ENCODE results near the gene TMEM163. TPM values are rescaled to one million over a fixed set of nuclear protein-coding genes. Genes with fewer than 3 reads are reported as not detected.

Gene TMEM163
- polyA plus RNA-seq, 1 experiment: not detected

DNA sequence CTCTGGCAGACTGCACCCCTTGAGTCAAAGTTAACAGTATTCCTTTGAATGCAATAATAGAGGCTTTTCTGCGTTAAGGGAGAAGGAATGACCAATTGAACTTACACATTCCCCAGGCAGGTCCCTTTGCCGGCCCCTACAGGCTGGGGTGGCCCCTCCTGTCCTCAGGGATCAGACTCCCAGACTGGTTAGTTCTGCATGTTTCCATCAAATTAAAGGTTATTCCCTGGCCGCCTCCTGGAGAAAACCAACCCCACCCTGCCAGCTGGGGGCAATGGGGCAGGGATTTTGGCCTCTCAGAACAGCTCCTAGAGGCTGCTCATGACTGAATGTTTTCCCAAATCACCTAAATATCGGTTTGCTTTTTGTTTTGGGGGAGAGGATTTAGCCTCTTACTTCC, 265.3 kb downstream of the TMEM163 start:
- H3K4me3 ChIP-seq (ENCODE audit: low read depth, low read length): no peak overlapping the region
- ChIA-PET POLR2A (no interaction called here), CTCF (interaction anchor here (0.7 to 10.3 kb wide), 7 partner anchors 7 to 568 kb away, joined by 3 to 62 read pairs (median 32); no protein-coding TSS in a partner anchor)
- H3K27me3 ChIP-seq (ENCODE audit: control insufficient read depth, insufficient read depth, low read length): no peaks in the 10 kb centered on the region
- H3K36me3 ChIP-seq (ENCODE audit: control insufficient read depth, insufficient read depth, low read length): peaks cover 3% of the 10 kb centered on the region; the same call in 1 of the 2 replicates
- no peak for DNase-seq (ENCODE audit: low read depth)
- TF ChIP-seq, protein P1, sequence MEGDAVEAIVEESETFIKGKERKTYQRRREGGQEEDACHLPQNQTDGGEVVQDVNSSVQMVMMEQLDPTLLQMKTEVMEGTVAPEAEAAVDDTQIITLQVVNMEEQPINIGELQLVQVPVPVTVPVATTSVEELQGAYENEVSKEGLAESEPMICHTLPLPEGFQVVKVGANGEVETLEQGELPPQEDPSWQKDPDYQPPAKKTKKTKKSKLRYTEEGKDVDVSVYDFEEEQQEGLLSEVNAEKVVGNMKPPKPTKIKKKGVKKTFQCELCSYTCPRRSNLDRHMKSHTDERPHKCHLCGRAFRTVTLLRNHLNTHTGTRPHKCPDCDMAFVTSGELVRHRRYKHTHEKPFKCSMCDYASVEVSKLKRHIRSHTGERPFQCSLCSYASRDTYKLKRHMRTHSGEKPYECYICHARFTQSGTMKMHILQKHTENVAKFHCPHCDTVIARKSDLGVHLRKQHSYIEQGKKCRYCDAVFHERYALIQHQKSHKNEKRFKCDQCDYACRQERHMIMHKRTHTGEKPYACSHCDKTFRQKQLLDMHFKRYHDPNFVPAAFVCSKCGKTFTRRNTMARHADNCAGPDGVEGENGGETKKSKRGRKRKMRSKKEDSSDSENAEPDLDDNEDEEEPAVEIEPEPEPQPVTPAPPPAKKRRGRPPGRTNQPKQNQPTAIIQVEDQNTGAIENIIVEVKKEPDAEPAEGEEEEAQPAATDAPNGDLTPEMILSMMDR (IDR thresholded peaks at IDR 0.05; ENCODE audit: insufficient read depth, low read depth, low read length): no peak

DNA sequence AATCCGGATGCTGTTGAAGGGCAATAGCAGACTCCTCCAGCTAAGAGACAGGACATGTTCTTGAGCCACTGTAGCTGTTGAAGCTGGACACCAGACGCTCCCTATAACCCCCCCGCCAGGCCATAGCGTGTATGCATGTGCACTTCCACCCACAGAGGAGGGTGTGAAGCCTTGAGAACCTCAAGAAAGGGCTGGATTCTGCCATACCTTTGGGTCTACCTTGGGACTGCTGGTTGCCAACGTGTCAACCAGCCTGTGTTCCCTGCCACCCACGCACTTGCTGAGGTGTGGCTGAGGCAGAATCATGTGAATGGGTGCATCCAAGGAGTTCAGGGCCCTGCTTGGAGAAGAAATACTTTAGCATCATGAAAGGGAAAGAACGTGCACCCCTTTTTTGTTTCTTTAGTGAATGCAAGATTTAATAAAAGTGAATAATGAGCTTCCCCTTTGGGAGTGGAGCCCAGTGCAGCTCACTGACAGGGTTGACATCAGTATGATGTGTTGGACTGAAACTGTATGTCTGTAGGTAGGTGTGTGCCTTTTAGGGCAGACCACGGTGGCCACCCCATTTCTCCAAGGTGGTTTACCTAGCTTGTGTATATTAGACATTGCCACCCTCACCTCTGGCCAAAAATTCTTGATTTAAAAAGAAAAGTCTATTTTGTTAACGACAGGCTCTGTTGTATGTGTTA, 266.6 kb downstream of the TMEM163 start:
- CTCF ChIA-PET: interaction anchor here (0.6 to 10.3 kb wide), 25 partner anchors 8 to 573 kb away, joined by 3 to 62 read pairs (median 4); no protein-coding TSS in a partner anchor
- POLR2A ChIA-PET: no interaction called here
- no peak overlapping the region for H3K4me3 ChIP-seq (ENCODE audit: low read depth, low read length)
- DNase-seq (ENCODE audit: low read depth): no peak
- TF ChIP-seq, protein P1 (IDR thresholded peaks at IDR 0.05; ENCODE audit: insufficient read depth, low read depth, low read length): no peak
- H3K36me3 ChIP-seq (ENCODE audit: control insufficient read depth, insufficient read depth, low read length): peaks cover 4% of the 10 kb centered on the region; the same call in 1 of the 2 replicates
- no peaks in the 10 kb centered on the region for H3K27me3 ChIP-seq (ENCODE audit: control insufficient read depth, insufficient read depth, low read length)

DNA sequence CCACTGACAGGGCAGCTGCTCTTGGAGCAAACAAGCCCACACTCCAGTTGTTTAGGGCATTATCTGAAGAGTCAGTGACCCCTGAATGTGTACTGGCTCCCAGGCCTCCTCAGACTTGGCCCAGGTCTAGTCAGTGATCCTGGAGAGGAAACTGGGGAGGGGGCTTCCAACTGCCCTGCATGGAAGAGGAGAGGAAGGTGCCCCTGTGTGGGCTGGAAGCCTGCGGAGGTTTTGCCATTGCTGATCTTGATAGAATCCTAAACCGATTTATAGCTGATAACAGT, 267.5 kb downstream of the TMEM163 start:
- ChIA-PET POLR2A (no interaction called here), CTCF (interaction anchor here (0.6 to 10.3 kb wide), 45 partner anchors 8 to 572 kb away, joined by 3 to 62 read pairs (median 4); no protein-coding TSS in a partner anchor)
- Histone ChIP-seq H3K36me3 (ENCODE audit: control insufficient read depth, insufficient read depth, low read length) (peaks cover 4% of the 10 kb centered on the region; the same call in 1 of the 2 replicates), H3K27me3 (ENCODE audit: control insufficient read depth, insufficient read depth, low read length) (no peaks in the 10 kb centered on the region), H3K4me3 (ENCODE audit: low read depth, low read length) (no peak overlapping the region)
- TF ChIP-seq, protein P1 (IDR thresholded peaks at IDR 0.05; ENCODE audit: insufficient read depth, low read depth, low read length): no peak
- DNase-seq (ENCODE audit: low read depth): no peak

DNA sequence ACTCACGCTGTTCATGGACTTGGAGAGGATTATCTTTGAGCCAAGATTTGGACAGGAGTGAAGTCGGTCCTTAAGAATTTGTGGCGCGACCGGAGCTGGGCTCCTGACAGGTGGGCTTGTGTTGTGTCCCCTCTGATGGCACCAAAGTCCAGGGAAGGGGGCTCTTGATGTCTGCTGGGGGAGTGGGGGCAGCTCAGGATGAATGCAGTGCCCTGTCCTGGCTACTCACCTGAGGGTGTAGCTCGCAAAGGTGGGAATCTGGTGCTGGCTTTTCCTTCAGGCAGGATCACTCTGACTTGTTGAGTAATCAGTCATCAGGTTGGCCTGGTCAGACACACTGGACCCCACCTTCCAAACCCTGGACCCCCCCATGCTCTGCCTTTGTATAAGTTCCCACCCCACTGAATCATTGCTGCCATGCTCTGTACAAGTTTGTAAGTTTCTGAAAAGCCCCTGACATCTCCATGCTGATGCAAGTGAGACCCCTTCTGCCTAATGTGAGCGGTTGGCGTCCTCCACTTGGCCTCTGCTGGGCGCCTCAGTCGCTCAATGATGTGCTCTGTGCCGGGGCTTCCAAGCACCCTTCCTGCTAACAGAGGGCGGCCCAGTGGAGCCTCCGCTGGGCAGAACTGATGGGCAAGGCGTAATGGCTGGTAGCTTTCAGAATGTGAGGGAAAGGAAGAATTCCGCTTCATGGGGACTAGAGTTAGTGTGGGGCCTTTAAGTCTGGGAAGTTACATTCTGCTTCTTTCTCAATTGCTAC, 268.9 kb downstream of the TMEM163 start:
- Histone ChIP-seq H3K36me3 (ENCODE audit: control insufficient read depth, insufficient read depth, low read length) (peaks cover 4% of the 10 kb centered on the region; the same call in 1 of the 2 replicates), H3K27me3 (ENCODE audit: control insufficient read depth, insufficient read depth, low read length) (no peaks in the 10 kb centered on the region), H3K4me3 (ENCODE audit: low read depth, low read length) (no peak overlapping the region)
- ChIA-PET POLR2A (no interaction called here), CTCF (interaction anchor here (0.5 to 10.3 kb wide), 25 partner anchors 9 to 571 kb away, joined by 3 to 62 read pairs (median 6); no protein-coding TSS in a partner anchor)
- TF ChIP-seq, protein P1 (IDR thresholded peaks at IDR 0.05; ENCODE audit: insufficient read depth, low read depth, low read length): no peak
- no peak for DNase-seq (ENCODE audit: low read depth)

DNA sequence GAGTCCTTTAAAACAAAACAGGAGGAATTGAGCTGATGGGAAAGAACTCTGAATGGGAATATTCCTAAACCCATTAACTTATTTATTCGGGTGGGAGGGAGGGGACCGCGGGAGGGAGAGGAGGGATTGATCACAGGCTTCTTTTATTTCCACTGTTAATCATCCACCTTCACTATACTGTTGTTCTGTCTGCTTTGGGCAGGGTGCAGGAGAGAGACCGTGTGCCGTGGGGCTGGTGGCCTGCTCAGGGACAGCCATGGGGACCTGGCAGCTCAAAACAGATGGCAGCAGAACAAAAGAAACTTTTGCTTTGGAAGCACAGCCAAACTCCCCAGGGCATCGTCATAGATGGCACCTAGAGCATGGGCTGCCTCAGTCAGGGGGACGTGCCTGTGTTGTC, 269.6 kb downstream of the TMEM163 start:
- H3K27me3 ChIP-seq (ENCODE audit: control insufficient read depth, insufficient read depth, low read length): no peaks in the 10 kb centered on the region
- ChIA-PET CTCF (interaction anchor here (1.0 to 10.3 kb wide), 6 partner anchors 8 to 564 kb away, joined by 3 to 62 read pairs (median 34); no protein-coding TSS in a partner anchor), POLR2A (no interaction called here)
- no peak for DNase-seq (ENCODE audit: low read depth)
- TF ChIP-seq, protein P1 (IDR thresholded peaks at IDR 0.05; ENCODE audit: insufficient read depth, low read depth, low read length): no peak
- no peak overlapping the region for H3K4me3 ChIP-seq (ENCODE audit: low read depth, low read length)
- peaks cover 4% of the 10 kb centered on the region; the same call in 1 of the 2 replicates for H3K36me3 ChIP-seq (ENCODE audit: control insufficient read depth, insufficient read depth, low read length)

All from BJ (cell line).